CD14-positive monocyte (primary cell): Measurements from ENCODE around the gene ACSL1. TPM values are rescaled to one million over a fixed set of nuclear protein-coding genes. Genes with fewer than 3 reads are reported as not detected.

ENCODE experiments used
- DNase-seq, 3 donors: peaks; one replicate each; pipeline ENCODE4 v3.0.0-alpha.2; 2011 to 2022
- H2AFZ ChIP-seq: 2 replicates; pipeline ENCODE4 v1.6.0; 2012; ENCODE audit warnings: mild to moderate bottlenecking, low read depth, low read length, inconsistent platforms; ENCODE audit not compliant: insufficient read depth, poor library complexity, severe bottlenecking
- H3K27ac ChIP-seq, 2 donors: 1 replicate in 1 of 2; 2 replicates in 1 of 2; pipeline ENCODE4 v1.5.1; 2012 to 2013; ENCODE audit warnings: low read length in 2 of 2, control low read depth in 1 of 2, inconsistent platforms in 1 of 2, low read depth in 1 of 2, mild to moderate bottlenecking in 1 of 2
- H3K27me3 ChIP-seq, 2 donors: one replicate each; pipeline versions ENCODE4 v1.6.0 to v1.6.1; 2011 to 2013; ENCODE audit warnings: low read length in 2 of 2; ENCODE audit not compliant: control insufficient read depth in 2 of 2, insufficient read depth in 2 of 2
- H3K36me3 ChIP-seq, 2 donors: replicated peaks in 1 of 2; 1 replicate in 1 of 2; 2 replicates in 1 of 2; pipeline versions ENCODE4 v1.5.1 to v1.6.1; 2012 to 2013; ENCODE audit warnings: low read length in 2 of 2, control low read depth in 1 of 2, inconsistent platforms in 1 of 2, mild to moderate bottlenecking in 1 of 2; ENCODE audit not compliant: insufficient read depth in 2 of 2, control insufficient read depth in 1 of 2
- H3K4me1 ChIP-seq, 2 donors: 1 replicate in 1 of 2; 2 replicates in 1 of 2; pipeline versions ENCODE4 v1.5.1 to v1.6.1; 2012 to 2013; ENCODE audit warnings: low read length in 2 of 2, control low read depth in 1 of 2, inconsistent platforms in 1 of 2, mild to moderate bottlenecking in 1 of 2, moderate library complexity in 1 of 2; ENCODE audit not compliant: insufficient read depth in 2 of 2, control insufficient read depth in 1 of 2
- H3K4me2 ChIP-seq: replicated peaks from 2 replicates; pipeline ENCODE3; 2012; ENCODE audit warnings: low read length, moderate library complexity, mild to moderate bottlenecking; ENCODE audit not compliant: poor library complexity, severe bottlenecking; ENCODE audit errors: extremely low read depth
- H3K4me3 ChIP-seq, 3 experiments: fragments of 200-600 bp in 1 of 3; sonication (generic) in 1 of 3; replicated peaks in 1 of 3; 1 replicate in 2 of 3; 2 replicates in 1 of 3; pipeline ENCODE4 v1.5.1; 2011 to 2013; ENCODE audit warnings: low read length in 3 of 3, mild to moderate bottlenecking in 3 of 3, control low read depth in 2 of 3, low read depth in 2 of 3, inconsistent platforms in 1 of 3, moderate library complexity in 1 of 3
- H3K79me2 ChIP-seq: 2 replicates; pipeline ENCODE4 v1.6.0; 2012; ENCODE audit warnings: mild to moderate bottlenecking, control low read depth, inconsistent platforms, low read length, moderate library complexity; ENCODE audit not compliant: insufficient read depth
- H3K9ac ChIP-seq: 2 replicates; pipeline ENCODE4 v1.6.0; 2017; ENCODE audit warnings: low read length, mild to moderate bottlenecking; ENCODE audit not compliant: insufficient read depth, poor library complexity, severe bottlenecking
- H3K9me3 ChIP-seq, 2 donors: replicated peaks in 1 of 2; 1 replicate in 1 of 2; 2 replicates in 1 of 2; pipeline versions ENCODE4 v1.5.1 to v1.6.1; 2012 to 2013; ENCODE audit warnings: low read length in 2 of 2, control low read depth in 1 of 2; ENCODE audit not compliant: control insufficient read depth in 1 of 2, insufficient read depth in 1 of 2
- H4K20me1 ChIP-seq: 2 replicates; pipeline ENCODE4 v1.6.0; 2012; ENCODE audit warnings: mild to moderate bottlenecking, low read length, control low read depth, moderate library complexity; ENCODE audit not compliant: insufficient read depth
- H3K27ac Mint-ChIP-seq, 7 donors: one replicate each; pipeline ENCODE4 v1.8.0; 2020; ENCODE audit warnings: mild to moderate bottlenecking in 7 of 7, mixed read lengths in 7 of 7, moderate library complexity in 6 of 7, inconsistent platforms in 2 of 7
- H3K27me3 Mint-ChIP-seq, 3 donors: one replicate each; pipeline ENCODE4 v1.8.0; 2021 to 2022; ENCODE audit warnings: low read depth in 3 of 3, mild to moderate bottlenecking in 3 of 3, mixed read lengths in 3 of 3, moderate library complexity in 3 of 3, inconsistent platforms in 1 of 3
- H3K36me3 Mint-ChIP-seq, 2 donors: one replicate each; pipeline ENCODE4 v1.8.0; 2020; ENCODE audit warnings: mixed read lengths in 2 of 2, inconsistent platforms in 1 of 2, mild to moderate bottlenecking in 1 of 2
- H3K4me1 Mint-ChIP-seq: one replicate; pipeline ENCODE4 v1.8.0; 2020; ENCODE audit warnings: mild to moderate bottlenecking, mixed read lengths
- H3K4me3 Mint-ChIP-seq, 2 donors: one replicate each; pipeline ENCODE4 v1.8.0; 2020; ENCODE audit warnings: mild to moderate bottlenecking in 2 of 2, mixed read lengths in 2 of 2, moderate library complexity in 1 of 2
- H3K9me3 Mint-ChIP-seq, 7 donors: one replicate each; pipeline ENCODE4 v1.8.0; 2020 to 2022; ENCODE audit warnings: mixed read lengths in 7 of 7, mild to moderate bottlenecking in 6 of 7, moderate library complexity in 6 of 7, inconsistent platforms in 2 of 7
- WGBS: methylation state at CpG from one replicate; pipeline ENCODE4 v1.1.5; 2013; ENCODE audit warnings: missing lambda C conversion rate; ENCODE audit not compliant: insufficient coverage; 5-methylcytosine and 5-hydroxymethylcytosine counted together
- intact Hi-C, 2 donors: fragments of 100-400 bp; cut with micrococcal nuclease; formaldehyde crosslinking; loops; one replicate each; pipeline versions ENCODE4 v1.15.0 to v1.15.1; 2023
- polyA plus RNA-seq, 3 donors: library from polyadenylated mRNA; depleted of rRNA in 1 of 3; unstranded in 2 of 3; stranded (reverse) in 1 of 3; fragments of 300-500 nt in 2 of 3; fragments of >200 nt in 1 of 3; fragmentation: Illumina TruSeq in 2 of 3; gene quantifications; 1 replicate in 2 of 3; 2 replicates in 1 of 3; pipeline ENCODE4 v1.2.3, GENCODE V29; 2012 to 2021
- TF ChIP-seq, protein P1 (sequence below): fragments of 200-600 bp; IDR thresholded peaks from one replicate; pipeline ENCODE4 v1.8.0; 2022; ENCODE audit warnings: antibody characterized with exemption, mild to moderate bottlenecking

ACSL1 gene
- polyA plus RNA-seq, 3 donors, result 72.4 to 115 (median 115) TPM

DNA sequence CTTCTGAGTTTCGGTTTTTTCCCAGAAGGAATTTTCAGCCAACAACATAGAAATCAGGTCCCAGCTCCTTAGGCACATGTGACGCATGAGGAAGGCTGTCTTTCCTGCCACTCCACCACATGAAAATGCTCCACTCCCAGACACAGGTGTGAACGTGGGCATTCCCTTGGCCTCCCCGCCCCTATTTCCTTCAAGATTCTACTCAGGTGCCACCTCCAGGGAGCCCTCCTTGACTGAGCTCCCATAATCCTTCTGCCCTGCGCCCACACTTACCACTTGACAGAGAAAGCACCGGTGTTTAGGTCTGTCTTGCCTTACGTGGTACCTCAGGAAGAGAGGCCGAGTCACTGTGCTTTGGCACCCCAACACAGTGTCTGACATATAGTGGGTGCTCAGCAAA lies 47.4 kb downstream of the ACSL1 start:
- Histone ChIP-seq H3K9me3 (no peaks in the 10 kb centered on the region), H3K36me3 (peaks cover 65 to 96% of the 10 kb centered on the region in 2 donors), H3K27ac (no peak overlapping the region), H3K4me1 (peaks cover 18 to 20% of the 10 kb centered on the region in 2 donors), H2AFZ (no peak overlapping the region), H4K20me1 (peaks cover 98% of the 10 kb centered on the region), H3K4me3 (no peak overlapping the region), H3K9ac (no peak overlapping the region), H3K4me2 (no peak overlapping the region), H3K27me3 (no peaks in the 10 kb centered on the region), H3K79me2 (no peaks in the 10 kb centered on the region)
- 82% methylated on average over 7 of the region's 8 CpGs for WGBS
- Mint-ChIP-seq H3K27ac (peak overlapping the region in 2 of 7 donors; percentile 50 to 71), H3K4me1 (peaks cover 19% of the 10 kb centered on the region), H3K27me3 (no peaks in the 10 kb centered on the region), H3K4me3 (no peak overlapping the region), H3K36me3 (peaks cover 88 to 94% of the 10 kb centered on the region in 2 donors), H3K9me3 (peaks cover 3 to 9% (median 5%) of the 10 kb centered on the region in 7 donors)
- DNase-seq, result no peak
- TF ChIP-seq, protein P1, sequence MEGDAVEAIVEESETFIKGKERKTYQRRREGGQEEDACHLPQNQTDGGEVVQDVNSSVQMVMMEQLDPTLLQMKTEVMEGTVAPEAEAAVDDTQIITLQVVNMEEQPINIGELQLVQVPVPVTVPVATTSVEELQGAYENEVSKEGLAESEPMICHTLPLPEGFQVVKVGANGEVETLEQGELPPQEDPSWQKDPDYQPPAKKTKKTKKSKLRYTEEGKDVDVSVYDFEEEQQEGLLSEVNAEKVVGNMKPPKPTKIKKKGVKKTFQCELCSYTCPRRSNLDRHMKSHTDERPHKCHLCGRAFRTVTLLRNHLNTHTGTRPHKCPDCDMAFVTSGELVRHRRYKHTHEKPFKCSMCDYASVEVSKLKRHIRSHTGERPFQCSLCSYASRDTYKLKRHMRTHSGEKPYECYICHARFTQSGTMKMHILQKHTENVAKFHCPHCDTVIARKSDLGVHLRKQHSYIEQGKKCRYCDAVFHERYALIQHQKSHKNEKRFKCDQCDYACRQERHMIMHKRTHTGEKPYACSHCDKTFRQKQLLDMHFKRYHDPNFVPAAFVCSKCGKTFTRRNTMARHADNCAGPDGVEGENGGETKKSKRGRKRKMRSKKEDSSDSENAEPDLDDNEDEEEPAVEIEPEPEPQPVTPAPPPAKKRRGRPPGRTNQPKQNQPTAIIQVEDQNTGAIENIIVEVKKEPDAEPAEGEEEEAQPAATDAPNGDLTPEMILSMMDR, result no peak
- intact Hi-C loops, result no loop called here

DNA sequence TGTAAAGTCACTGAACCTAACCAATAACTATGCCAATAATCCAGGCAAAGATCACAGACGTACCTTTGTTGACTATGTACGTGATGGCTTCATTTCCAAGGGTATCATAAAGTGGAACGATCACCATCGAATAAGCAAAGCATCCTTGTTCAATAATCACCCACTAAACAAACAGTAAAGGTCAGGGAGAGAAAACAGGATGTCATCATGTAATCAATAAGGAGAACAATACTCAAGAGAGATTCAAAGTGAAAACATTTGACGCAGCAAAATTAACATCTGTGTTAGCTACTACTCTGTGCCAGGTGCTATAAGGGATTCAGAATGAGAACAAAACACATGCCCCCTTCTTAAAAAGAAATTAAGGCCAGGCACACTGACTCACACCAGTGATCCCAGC lies 48.9 kb downstream of the ACSL1 start:
- Histone ChIP-seq H4K20me1 (peaks cover 94% of the 10 kb centered on the region), H3K9ac (no peak overlapping the region), H3K4me3 (no peak overlapping the region), H3K9me3 (no peaks in the 10 kb centered on the region), H3K36me3 (peaks cover 76 to 96% of the 10 kb centered on the region in 2 donors), H2AFZ (no peak overlapping the region), H3K4me2 (no peak overlapping the region), H3K27me3 (no peaks in the 10 kb centered on the region), H3K27ac (no peak overlapping the region), H3K4me1 (peaks cover 5% of the 10 kb centered on the region in 2 donors), H3K79me2 (no peaks in the 10 kb centered on the region)
- Mint-ChIP-seq H3K4me3 (no peak overlapping the region), H3K27me3 (no peaks in the 10 kb centered on the region), H3K4me1 (peaks cover 5% of the 10 kb centered on the region), H3K36me3 (peaks cover 88 to 94% of the 10 kb centered on the region in 2 donors), H3K27ac (peak overlapping the region in 1 of 7 donors; percentile 42), H3K9me3 (peaks cover 3 to 9% (median 5%) of the 10 kb centered on the region in 7 donors)
- TF ChIP-seq, protein P1, result no peak
- WGBS, result 100% methylated on average over 3 of the region's 5 CpGs
- intact Hi-C loops, result no loop called here
- DNase-seq, result no peak
